ENCODE results near the gene BMF.

DNA sequence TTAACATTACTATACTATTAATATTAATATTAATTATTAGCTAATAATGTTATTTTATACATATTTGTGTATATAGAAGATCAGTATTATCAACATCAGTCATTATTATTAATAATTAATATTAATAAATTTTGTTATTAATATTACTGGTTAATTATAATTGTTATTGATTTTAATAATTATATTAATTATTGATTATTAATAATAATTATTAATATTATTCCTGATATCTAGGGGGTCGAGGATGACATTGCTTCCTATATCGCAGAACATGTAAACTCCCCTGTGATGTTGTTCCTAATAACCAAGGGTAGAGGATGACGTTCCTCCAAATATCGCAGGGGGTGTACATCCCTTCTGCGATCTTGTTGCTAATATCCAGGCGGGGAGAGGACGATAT, 17.3 kb upstream of the BMF start:
- TF ChIP-seq, protein P1, sequence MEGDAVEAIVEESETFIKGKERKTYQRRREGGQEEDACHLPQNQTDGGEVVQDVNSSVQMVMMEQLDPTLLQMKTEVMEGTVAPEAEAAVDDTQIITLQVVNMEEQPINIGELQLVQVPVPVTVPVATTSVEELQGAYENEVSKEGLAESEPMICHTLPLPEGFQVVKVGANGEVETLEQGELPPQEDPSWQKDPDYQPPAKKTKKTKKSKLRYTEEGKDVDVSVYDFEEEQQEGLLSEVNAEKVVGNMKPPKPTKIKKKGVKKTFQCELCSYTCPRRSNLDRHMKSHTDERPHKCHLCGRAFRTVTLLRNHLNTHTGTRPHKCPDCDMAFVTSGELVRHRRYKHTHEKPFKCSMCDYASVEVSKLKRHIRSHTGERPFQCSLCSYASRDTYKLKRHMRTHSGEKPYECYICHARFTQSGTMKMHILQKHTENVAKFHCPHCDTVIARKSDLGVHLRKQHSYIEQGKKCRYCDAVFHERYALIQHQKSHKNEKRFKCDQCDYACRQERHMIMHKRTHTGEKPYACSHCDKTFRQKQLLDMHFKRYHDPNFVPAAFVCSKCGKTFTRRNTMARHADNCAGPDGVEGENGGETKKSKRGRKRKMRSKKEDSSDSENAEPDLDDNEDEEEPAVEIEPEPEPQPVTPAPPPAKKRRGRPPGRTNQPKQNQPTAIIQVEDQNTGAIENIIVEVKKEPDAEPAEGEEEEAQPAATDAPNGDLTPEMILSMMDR (IDR thresholded peaks at IDR 0.05), result no peak
- TF ChIP-seq POLR2A (IDR thresholded peaks at IDR 0.05), result no peak

Measured in testis (tissue), 2 donors.